HEK293 (cell line): ENCODE data around the gene IMMP2L.

Experiments
- SP3 ChIP-seq: fragments of 450-650 bp; formaldehyde crosslinking; IDR thresholded peaks from 2 replicates; pipeline ENCODE4 v1.5.1; 2016; ENCODE audit warnings: missing biosample characterization, missing genetic modification characterization
- ZNF121 ChIP-seq: fragments of 450-650 bp; formaldehyde crosslinking; IDR thresholded peaks from 2 replicates; pipeline ENCODE4 v1.5.1; 2016; ENCODE audit warnings: missing biosample characterization, missing genetic modification characterization
- ZNF155 ChIP-seq: fragments of 450-650 bp; formaldehyde crosslinking; IDR thresholded peaks from 2 replicates; pipeline ENCODE4 v1.5.1; 2016; ENCODE audit warnings: missing biosample characterization, missing genetic modification characterization
- ZNF311 ChIP-seq: fragments of 450-650 bp; formaldehyde crosslinking; IDR thresholded peaks from 2 replicates; pipeline ENCODE4 v1.5.1; 2017; ENCODE audit warnings: missing biosample characterization, missing genetic modification characterization, borderline replicate concordance

DNA sequence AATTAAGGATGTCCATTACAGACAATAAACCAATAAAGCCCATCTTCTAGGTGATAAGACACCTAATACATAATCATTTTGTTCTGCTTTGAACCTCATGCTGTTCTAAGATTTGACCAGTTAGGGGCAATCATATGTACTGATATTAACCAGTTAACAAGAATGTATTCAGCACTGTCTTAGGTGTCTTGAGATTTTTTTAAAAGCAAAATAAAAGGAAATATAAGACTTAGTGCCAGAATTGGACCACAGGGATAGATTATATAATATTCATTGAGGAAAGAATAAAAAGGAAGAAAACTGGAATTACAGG is 32.0 kb downstream of the IMMP2L start:
- no peak for TF ChIP-seq SP3
- TF ChIP-seq ZNF155 (tag by site-specific recombination): no peak
- TF ChIP-seq ZNF121: no peak
- TF ChIP-seq ZNF311 (tag by site-specific recombination): no peak
